ENCODE data around the gene FBXW8. TPM values are rescaled to one million over a fixed set of nuclear protein-coding genes. Genes with fewer than 3 reads are reported as not detected.

FBXW8 gene
- total and polyA plus RNA-seq, 4 donors, result 1.9 to 7.1 (median 4.9) TPM

- Histone ChIP-seq H3K27me3 (ENCODE audit: control insufficient read depth in 4 of 4, insufficient read depth in 4 of 4, low read length in 3 of 4) (no peaks in the 10 kb centered on the region), H3K4me3 (ENCODE audit: low read depth in 1 of 3, low read length in 3 of 3) (no peak overlapping the region), H3K9me3 (ENCODE audit: control insufficient read depth in 4 of 4, low read length in 3 of 4) (peaks cover 0 to 2% (median 0%) of the 10 kb centered on the region in 4 donors), H3K9ac (ENCODE audit: low read depth in 1 of 2, low read length in 2 of 2) (no peak overlapping the region), H3K4me1 (ENCODE audit: control insufficient read depth in 4 of 4, insufficient read depth in 4 of 4, low read length in 3 of 4) (no peaks in the 10 kb centered on the region), H3K36me3 (ENCODE audit: control insufficient read depth in 4 of 4, insufficient read depth in 3 of 4, low read depth in 1 of 4, low read length in 3 of 4) (peaks cover 3 to 37% (median 14%) of the 10 kb centered on the region in 4 donors), H3K27ac (ENCODE audit: low read depth in 1 of 2, low read length in 2 of 2) (no peak overlapping the region)
- no peak for DNase-seq (ENCODE audit: low spot score)
- WGBS, result 95% methylated on average over 8 of the region's 8 CpGs
- TF ChIP-seq HNF4G (IDR thresholded peaks at IDR 0.05) (no peak), RAD21 (IDR thresholded peaks at IDR 0.05) (no peak), FOXA2 (IDR thresholded peaks at IDR 0.05) (no peak), JUND (IDR thresholded peaks at IDR 0.05) (no peak), HNF4A (conservative IDR thresholded peaks at IDR 0.05) (no peak), RXRA (IDR thresholded peaks at IDR 0.05) (no peak)
- TF ChIP-seq, protein P1, sequence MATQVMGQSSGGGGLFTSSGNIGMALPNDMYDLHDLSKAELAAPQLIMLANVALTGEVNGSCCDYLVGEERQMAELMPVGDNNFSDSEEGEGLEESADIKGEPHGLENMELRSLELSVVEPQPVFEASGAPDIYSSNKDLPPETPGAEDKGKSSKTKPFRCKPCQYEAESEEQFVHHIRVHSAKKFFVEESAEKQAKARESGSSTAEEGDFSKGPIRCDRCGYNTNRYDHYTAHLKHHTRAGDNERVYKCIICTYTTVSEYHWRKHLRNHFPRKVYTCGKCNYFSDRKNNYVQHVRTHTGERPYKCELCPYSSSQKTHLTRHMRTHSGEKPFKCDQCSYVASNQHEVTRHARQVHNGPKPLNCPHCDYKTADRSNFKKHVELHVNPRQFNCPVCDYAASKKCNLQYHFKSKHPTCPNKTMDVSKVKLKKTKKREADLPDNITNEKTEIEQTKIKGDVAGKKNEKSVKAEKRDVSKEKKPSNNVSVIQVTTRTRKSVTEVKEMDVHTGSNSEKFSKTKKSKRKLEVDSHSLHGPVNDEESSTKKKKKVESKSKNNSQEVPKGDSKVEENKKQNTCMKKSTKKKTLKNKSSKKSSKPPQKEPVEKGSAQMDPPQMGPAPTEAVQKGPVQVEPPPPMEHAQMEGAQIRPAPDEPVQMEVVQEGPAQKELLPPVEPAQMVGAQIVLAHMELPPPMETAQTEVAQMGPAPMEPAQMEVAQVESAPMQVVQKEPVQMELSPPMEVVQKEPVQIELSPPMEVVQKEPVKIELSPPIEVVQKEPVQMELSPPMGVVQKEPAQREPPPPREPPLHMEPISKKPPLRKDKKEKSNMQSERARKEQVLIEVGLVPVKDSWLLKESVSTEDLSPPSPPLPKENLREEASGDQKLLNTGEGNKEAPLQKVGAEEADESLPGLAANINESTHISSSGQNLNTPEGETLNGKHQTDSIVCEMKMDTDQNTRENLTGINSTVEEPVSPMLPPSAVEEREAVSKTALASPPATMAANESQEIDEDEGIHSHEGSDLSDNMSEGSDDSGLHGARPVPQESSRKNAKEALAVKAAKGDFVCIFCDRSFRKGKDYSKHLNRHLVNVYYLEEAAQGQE (IDR thresholded peaks at IDR 0.05), result no peak
Measured at GRCh38 chr12:117007577-117007976, 96.8 kb downstream of the FBXW8 start.

DNA sequence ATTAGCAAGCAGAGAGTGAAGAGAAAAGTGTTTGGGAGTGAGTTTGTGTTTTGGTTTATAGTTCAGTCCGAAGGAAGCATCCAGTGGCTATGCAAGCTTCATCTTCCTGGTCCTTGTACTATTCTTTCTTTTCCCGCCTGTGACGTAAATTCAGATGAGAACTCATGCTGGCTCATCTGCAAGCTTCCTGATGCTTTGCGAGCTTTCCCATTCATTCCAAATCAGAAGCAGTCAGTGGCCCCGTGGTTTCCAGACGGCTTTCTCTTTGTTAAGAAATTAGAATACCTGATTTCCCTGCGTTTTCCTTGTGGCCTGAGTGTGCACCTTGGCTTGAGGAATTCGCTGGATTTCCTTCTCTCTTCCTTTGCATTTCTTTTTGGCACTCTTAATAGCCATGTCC, 99.0 kb downstream of the FBXW8 start:
- Histone ChIP-seq H3K27ac (ENCODE audit: low read depth in 1 of 2, low read length in 2 of 2) (no peak overlapping the region), H3K4me1 (ENCODE audit: control insufficient read depth in 4 of 4, insufficient read depth in 4 of 4, low read length in 3 of 4) (no peaks in the 10 kb centered on the region), H3K36me3 (ENCODE audit: control insufficient read depth in 4 of 4, insufficient read depth in 3 of 4, low read depth in 1 of 4, low read length in 3 of 4) (peaks cover 3 to 46% (median 14%) of the 10 kb centered on the region in 4 donors), H3K4me3 (ENCODE audit: low read depth in 1 of 3, low read length in 3 of 3) (no peak overlapping the region), H3K9me3 (ENCODE audit: control insufficient read depth in 4 of 4, low read length in 3 of 4) (peaks cover 0 to 9% (median 1%) of the 10 kb centered on the region in 4 donors), H3K27me3 (ENCODE audit: control insufficient read depth in 4 of 4, insufficient read depth in 4 of 4, low read length in 3 of 4) (no peaks in the 10 kb centered on the region), H3K9ac (ENCODE audit: low read depth in 1 of 2, low read length in 2 of 2) (no peak overlapping the region)
- WGBS, result 92% methylated on average over 8 of the region's 8 CpGs
- TF ChIP-seq, protein P2, sequence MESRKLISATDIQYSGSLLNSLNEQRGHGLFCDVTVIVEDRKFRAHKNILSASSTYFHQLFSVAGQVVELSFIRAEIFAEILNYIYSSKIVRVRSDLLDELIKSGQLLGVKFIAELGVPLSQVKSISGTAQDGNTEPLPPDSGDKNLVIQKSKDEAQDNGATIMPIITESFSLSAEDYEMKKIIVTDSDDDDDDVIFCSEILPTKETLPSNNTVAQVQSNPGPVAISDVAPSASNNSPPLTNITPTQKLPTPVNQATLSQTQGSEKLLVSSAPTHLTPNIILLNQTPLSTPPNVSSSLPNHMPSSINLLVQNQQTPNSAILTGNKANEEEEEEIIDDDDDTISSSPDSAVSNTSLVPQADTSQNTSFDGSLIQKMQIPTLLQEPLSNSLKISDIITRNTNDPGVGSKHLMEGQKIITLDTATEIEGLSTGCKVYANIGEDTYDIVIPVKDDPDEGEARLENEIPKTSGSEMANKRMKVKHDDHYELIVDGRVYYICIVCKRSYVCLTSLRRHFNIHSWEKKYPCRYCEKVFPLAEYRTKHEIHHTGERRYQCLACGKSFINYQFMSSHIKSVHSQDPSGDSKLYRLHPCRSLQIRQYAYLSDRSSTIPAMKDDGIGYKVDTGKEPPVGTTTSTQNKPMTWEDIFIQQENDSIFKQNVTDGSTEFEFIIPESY (IDR thresholded peaks at IDR 0.05), result no peak
- TF ChIP-seq, protein P1 (IDR thresholded peaks at IDR 0.05), result no peak
- TF ChIP-seq SP1 (IDR thresholded peaks at IDR 0.05) (no peak), MAX (IDR thresholded peaks at IDR 0.05) (no peak)
- DNase-seq (ENCODE audit: low spot score), result no peak

All from liver (tissue), 9 donors.